GM10266 (cell line): ENCODE data around the gene CCNYL1.

Source experiments
- DNase-seq: peaks from one replicate; pipeline ENCODE4 v3.0.0; 2012; ENCODE audit errors: extremely low spot score
- CTCF ChIP-seq: IDR thresholded peaks from 2 replicates; pipeline ENCODE4 v1.5.1; 2012; ENCODE audit warnings: mild to moderate bottlenecking, low read depth; ENCODE audit not compliant: control insufficient read depth, insufficient read depth; ENCODE audit errors: missing control alignments

CCNYL1 gene

GRCh38 chr2:207710814-207711740, at the start of gene CCNYL1:
Gene CCNYL1, plus strand, starts transcription at chr2:207711640. Its CDS starts 257 bp downstream, at chr2:207711897.
- peak; percentile 99 for DNase-seq
- no peak for TF ChIP-seq CTCF

GRCh38 chr2:207662203-207662602, 49.2 kb upstream of the CCNYL1 start:
- no peak for TF ChIP-seq CTCF
- peak; percentile 49 for DNase-seq

GRCh38 chr2:207663870-207664545, 47.4 kb upstream of the CCNYL1 start:
- TF ChIP-seq CTCF = no peak
- no peak for DNase-seq

- no peak for TF ChIP-seq CTCF
- no peak for DNase-seq
Observed at GRCh38 chr2:207670887-207671286, 40.6 kb upstream of the CCNYL1 start.

- no peak for TF ChIP-seq CTCF
- no peak for DNase-seq
Observed at GRCh38 chr2:207673431-207673830, 38.0 kb upstream of the CCNYL1 start.

GRCh38 chr2:207674266-207674774, 37.1 kb upstream of the CCNYL1 start:
- DNase-seq = no peak
- no peak for TF ChIP-seq CTCF
